HepG2 (cell line): ENCODE data around the gene SHOX.

Source experiments
- KLF15 ChIP-seq: sonication (generic); formaldehyde crosslinking; IDR thresholded peaks from 2 replicates; pipeline ENCODE4 v1.8.1; 2023; ENCODE audit warnings: borderline replicate concordance, mild to moderate bottlenecking, inconsistent platforms, missing genetic modification reagents, mixed read lengths
- NCOA2 ChIP-seq: sonication (generic); formaldehyde crosslinking; IDR thresholded peaks from 2 replicates; pipeline ENCODE4 v1.8.0; 2022; ENCODE audit warnings: inconsistent platforms
- NFIB ChIP-seq: sonication (generic); formaldehyde crosslinking; IDR thresholded peaks from 2 replicates; pipeline ENCODE4 v1.9.0; 2021; ENCODE audit warnings: missing genetic modification reagents, mild to moderate bottlenecking, borderline replicate concordance
- PHF20 ChIP-seq: sonication (generic); formaldehyde crosslinking; IDR thresholded peaks from 2 replicates; pipeline ENCODE4 v1.5.0; 2020; ENCODE audit warnings: mild to moderate bottlenecking, missing genetic modification reagents
- POLR2AphosphoS5 ChIP-seq: IDR thresholded peaks from 2 replicates; pipeline ENCODE4 v1.6.1; 2012; ENCODE audit warnings: low read depth, low read length
- SRY ChIP-seq: sonication (generic); formaldehyde crosslinking; IDR thresholded peaks from 2 replicates; pipeline ENCODE4 v1.8.0; 2022; ENCODE audit warnings: mild to moderate bottlenecking, missing genetic modification reagents
- TCF7 ChIP-seq: sonication (generic); IDR thresholded peaks from 2 replicates; pipeline ENCODE4 v1.6.1; 2016; ENCODE audit warnings: antibody characterized with exemption, low read depth
- ZZZ3 ChIP-seq: sonication (generic); formaldehyde crosslinking; IDR thresholded peaks from 2 replicates; pipeline ENCODE4 v1.4.0; 2020; ENCODE audit warnings: missing genetic modification reagents, mild to moderate bottlenecking, borderline replicate concordance
- TF ChIP-seq, protein P1 (sequence below): sonication (generic); formaldehyde crosslinking; IDR thresholded peaks from 2 replicates; pipeline ENCODE4 v1.5.0; 2020; ENCODE audit warnings: mild to moderate bottlenecking, missing genetic modification reagents, moderate library complexity
- TF ChIP-seq, protein P2 (sequence below): IDR thresholded peaks from 2 replicates; pipeline ENCODE4 v1.6.1; 2012; ENCODE audit warnings: low read length, improper control_type of control experiment
- TF ChIP-seq, protein P3 (sequence below): sonication (generic); formaldehyde crosslinking; IDR thresholded peaks from 2 replicates; pipeline ENCODE4 v1.8.1; 2023; ENCODE audit warnings: missing genetic modification reagents, inconsistent platforms, borderline replicate concordance

DNA sequence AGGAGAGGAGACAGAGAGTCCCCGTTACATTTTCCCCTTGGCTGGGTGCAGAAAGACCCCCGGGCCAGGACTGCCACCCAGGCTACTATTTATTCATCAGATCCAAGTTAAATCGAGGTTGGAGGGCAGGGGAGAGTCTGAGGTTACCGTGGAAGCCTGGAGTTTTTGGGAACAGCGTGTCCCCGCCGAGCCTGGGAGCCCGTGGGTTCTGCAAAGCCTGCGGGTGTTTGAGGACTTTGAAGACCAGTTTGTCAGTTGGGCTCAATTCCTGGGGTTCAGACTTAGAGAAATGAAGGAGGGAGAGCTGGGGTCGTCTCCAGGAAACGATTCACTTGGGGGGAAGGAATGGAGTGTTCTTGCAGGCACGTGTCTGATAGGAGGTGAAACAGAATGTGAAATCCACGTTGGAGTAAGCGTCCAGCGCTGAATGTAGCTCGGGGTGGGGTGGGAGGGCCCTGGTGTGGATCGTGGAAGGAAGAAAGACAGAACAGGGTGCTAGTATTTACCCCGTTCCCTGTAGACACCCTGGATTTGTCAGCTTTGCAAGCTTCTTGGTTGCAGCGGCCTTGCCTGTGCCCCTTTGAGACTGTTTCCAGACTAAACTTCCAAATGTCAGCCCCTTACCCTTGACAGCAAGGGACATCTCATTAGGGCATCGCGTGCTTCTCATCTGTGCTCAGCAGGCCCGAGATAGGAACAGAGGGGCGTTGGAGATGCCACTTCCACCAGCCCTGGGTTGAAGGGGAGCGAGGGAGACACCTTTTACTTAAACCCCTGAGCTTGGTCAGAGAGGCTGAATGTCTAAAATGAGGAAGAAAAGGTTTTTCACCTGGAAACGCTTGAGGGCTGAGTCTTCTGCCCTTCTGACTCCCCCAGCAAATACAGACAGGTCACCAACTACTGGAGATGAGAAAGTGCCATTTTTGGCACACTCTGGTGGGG, 2.7 kb downstream of the SHOX start:
- no peak for TF ChIP-seq KLF15 (CRISPR knock-in tag)
- TF ChIP-seq, protein P1, sequence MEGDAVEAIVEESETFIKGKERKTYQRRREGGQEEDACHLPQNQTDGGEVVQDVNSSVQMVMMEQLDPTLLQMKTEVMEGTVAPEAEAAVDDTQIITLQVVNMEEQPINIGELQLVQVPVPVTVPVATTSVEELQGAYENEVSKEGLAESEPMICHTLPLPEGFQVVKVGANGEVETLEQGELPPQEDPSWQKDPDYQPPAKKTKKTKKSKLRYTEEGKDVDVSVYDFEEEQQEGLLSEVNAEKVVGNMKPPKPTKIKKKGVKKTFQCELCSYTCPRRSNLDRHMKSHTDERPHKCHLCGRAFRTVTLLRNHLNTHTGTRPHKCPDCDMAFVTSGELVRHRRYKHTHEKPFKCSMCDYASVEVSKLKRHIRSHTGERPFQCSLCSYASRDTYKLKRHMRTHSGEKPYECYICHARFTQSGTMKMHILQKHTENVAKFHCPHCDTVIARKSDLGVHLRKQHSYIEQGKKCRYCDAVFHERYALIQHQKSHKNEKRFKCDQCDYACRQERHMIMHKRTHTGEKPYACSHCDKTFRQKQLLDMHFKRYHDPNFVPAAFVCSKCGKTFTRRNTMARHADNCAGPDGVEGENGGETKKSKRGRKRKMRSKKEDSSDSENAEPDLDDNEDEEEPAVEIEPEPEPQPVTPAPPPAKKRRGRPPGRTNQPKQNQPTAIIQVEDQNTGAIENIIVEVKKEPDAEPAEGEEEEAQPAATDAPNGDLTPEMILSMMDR (CRISPR knock-in tag), result no peak
- no peak for TF ChIP-seq SRY (CRISPR knock-in tag)
- TF ChIP-seq, protein P2, sequence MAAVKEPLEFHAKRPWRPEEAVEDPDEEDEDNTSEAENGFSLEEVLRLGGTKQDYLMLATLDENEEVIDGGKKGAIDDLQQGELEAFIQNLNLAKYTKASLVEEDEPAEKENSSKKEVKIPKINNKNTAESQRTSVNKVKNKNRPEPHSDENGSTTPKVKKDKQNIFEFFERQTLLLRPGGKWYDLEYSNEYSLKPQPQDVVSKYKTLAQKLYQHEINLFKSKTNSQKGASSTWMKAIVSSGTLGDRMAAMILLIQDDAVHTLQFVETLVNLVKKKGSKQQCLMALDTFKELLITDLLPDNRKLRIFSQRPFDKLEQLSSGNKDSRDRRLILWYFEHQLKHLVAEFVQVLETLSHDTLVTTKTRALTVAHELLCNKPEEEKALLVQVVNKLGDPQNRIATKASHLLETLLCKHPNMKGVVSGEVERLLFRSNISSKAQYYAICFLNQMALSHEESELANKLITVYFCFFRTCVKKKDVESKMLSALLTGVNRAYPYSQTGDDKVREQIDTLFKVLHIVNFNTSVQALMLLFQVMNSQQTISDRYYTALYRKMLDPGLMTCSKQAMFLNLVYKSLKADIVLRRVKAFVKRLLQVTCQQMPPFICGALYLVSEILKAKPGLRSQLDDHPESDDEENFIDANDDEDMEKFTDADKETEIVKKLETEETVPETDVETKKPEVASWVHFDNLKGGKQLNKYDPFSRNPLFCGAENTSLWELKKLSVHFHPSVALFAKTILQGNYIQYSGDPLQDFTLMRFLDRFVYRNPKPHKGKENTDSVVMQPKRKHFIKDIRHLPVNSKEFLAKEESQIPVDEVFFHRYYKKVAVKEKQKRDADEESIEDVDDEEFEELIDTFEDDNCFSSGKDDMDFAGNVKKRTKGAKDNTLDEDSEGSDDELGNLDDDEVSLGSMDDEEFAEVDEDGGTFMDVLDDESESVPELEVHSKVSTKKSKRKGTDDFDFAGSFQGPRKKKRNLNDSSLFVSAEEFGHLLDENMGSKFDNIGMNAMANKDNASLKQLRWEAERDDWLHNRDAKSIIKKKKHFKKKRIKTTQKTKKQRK, result no peak
- no peak for TF ChIP-seq POLR2AphosphoS5
- TF ChIP-seq TCF7, result no peak
- TF ChIP-seq PHF20 (CRISPR knock-in tag), result no peak
- no peak for TF ChIP-seq NFIB (CRISPR knock-in tag)
- no peak for TF ChIP-seq ZZZ3 (CRISPR knock-in tag)
- TF ChIP-seq, protein P3, sequence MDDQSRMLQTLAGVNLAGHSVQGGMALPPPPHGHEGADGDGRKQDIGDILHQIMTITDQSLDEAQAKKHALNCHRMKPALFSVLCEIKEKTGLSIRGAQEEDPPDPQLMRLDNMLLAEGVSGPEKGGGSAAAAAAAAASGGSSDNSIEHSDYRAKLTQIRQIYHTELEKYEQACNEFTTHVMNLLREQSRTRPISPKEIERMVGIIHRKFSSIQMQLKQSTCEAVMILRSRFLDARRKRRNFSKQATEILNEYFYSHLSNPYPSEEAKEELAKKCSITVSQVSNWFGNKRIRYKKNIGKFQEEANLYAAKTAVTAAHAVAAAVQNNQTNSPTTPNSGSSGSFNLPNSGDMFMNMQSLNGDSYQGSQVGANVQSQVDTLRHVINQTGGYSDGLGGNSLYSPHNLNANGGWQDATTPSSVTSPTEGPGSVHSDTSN (CRISPR knock-in tag), result no peak
- TF ChIP-seq NCOA2 (CRISPR knock-in tag), result no peak
